OCI-LY3 (cell line): ENCODE data around the gene NR1D2.

Source experiments
- EZH2phosphoT487 ChIP-seq: fragments of 200-600 bp; shearing (Covaris generic); IDR thresholded peaks from 2 replicates; pipeline ENCODE4 v1.6.1; 2018; ENCODE audit warnings: antibody characterized with exemption, mixed run types, low read depth
- TF ChIP-seq, protein P1 (sequence below): fragments of 200-600, 300-600 bp; sonication (generic); IDR thresholded peaks from 2 replicates; pipeline ENCODE4 v1.5.1; 2014; ENCODE audit warnings: antibody characterized with exemption, low read length, low read depth

DNA sequence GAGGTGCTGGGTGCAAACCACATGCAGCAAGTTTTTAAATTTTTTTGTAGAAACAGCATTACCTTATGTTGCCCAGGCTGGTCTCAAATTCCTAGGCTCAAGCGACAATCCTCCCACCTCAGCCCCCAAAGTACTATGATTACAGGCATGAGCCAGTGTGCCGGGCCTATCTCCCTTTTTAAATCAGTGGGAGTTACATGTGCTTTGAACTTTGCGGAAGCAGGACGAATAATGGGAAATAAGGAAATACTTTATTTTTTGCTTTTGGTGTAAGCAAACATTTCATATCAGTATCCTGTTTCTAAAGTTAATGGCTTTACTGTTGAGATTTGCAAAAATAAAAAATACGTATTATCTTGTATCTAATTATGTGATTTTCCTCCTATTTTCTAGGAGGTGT is 9.1 kb downstream of the NR1D2 start:
- TF ChIP-seq, protein P1, sequence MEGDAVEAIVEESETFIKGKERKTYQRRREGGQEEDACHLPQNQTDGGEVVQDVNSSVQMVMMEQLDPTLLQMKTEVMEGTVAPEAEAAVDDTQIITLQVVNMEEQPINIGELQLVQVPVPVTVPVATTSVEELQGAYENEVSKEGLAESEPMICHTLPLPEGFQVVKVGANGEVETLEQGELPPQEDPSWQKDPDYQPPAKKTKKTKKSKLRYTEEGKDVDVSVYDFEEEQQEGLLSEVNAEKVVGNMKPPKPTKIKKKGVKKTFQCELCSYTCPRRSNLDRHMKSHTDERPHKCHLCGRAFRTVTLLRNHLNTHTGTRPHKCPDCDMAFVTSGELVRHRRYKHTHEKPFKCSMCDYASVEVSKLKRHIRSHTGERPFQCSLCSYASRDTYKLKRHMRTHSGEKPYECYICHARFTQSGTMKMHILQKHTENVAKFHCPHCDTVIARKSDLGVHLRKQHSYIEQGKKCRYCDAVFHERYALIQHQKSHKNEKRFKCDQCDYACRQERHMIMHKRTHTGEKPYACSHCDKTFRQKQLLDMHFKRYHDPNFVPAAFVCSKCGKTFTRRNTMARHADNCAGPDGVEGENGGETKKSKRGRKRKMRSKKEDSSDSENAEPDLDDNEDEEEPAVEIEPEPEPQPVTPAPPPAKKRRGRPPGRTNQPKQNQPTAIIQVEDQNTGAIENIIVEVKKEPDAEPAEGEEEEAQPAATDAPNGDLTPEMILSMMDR = no peak
- no peak for TF ChIP-seq EZH2phosphoT487
